ENCODE measurements around the gene CCDC91. TPM values are rescaled to one million over a fixed set of nuclear protein-coding genes. Genes with fewer than 3 reads are reported as not detected.

The CCDC91 gene
- total RNA-seq, 1 donor from 2014 or later: 13.5 TPM

GRCh38 chr12:28202374-28203130 lies 12.3 kb downstream of the CCDC91 start:
- H3K27ac ChIP-seq: no peak overlapping the region
- no peak overlapping the region for H3K4me3 ChIP-seq
- intact Hi-C loops (cut with DNase I): no loop called here
- H3K27me3 ChIP-seq: no peaks in the 10 kb centered on the region
- no peak for TF ChIP-seq CTCF (IDR thresholded peaks at IDR 0.05)
- DNase-seq (ENCODE audit: low spot score in 2 of 2): no peak
- H3K36me3 ChIP-seq: no peaks in the 10 kb centered on the region
- H3K4me1 ChIP-seq: no peaks in the 10 kb centered on the region
- no peaks in the 10 kb centered on the region for H3K9me3 ChIP-seq

DNA sequence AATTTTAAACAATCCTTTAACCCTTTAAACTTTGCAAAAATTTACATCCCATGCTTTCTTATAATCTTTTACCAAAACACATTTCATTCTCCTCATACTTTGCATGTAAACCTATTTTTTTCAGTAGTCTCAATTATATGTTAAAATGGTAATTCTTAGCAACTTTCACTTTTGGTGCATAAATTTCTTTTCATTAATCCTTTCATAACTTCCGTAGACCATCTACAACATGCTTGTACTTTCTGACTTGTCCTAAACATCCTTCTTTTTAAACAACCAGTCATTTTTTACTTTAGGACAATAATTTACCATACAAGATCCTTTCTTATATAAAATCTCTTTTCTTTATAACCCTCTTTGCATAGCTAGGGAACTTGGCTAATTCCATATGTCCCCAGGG lies 19.5 kb downstream of the CCDC91 start:
- Histone ChIP-seq H3K27me3 (no peaks in the 10 kb centered on the region), H3K9me3 (no peaks in the 10 kb centered on the region), H3K4me3 (no peak overlapping the region), H3K4me1 (no peaks in the 10 kb centered on the region), H3K36me3 (no peaks in the 10 kb centered on the region), H3K27ac (no peak overlapping the region)
- intact Hi-C loops (cut with DNase I): no loop called here
- TF ChIP-seq CTCF (IDR thresholded peaks at IDR 0.05): no peak
- no peak for DNase-seq (ENCODE audit: low spot score in 2 of 2)

- Histone ChIP-seq H3K9me3 (no peaks in the 10 kb centered on the region), H3K4me1 (no peaks in the 10 kb centered on the region), H3K36me3 (no peaks in the 10 kb centered on the region), H3K4me3 (no peak overlapping the region), H3K27ac (no peak overlapping the region), H3K27me3 (no peaks in the 10 kb centered on the region)
- TF ChIP-seq CTCF (IDR thresholded peaks at IDR 0.05): no peak
- intact Hi-C loops (cut with DNase I): no loop called here
- DNase-seq (ENCODE audit: low spot score in 2 of 2): no peak
Observed at GRCh38 chr12:28212182-28212581, 21.9 kb downstream of the CCDC91 start.

DNA sequence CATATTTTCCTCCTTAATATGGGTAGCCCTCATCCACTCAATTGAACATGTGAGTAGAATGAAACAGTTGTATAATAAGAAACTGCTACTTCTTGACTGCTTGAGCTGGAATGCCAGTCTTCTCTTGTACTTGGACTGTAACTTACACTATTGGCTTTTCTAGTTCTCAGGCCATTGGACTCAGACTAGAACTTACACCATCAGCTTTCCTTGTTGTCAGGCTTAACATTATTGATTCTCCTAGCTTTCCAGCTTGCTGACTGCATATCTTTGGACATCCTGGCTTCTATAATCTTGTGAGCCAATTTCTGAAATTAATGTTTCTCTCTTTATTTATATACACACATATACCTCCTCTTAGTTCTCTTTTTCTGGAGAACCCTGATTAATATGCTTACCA lies 24.8 kb downstream of the CCDC91 start:
- no peak overlapping the region for H3K27ac ChIP-seq
- H3K4me1 ChIP-seq: no peaks in the 10 kb centered on the region
- no peak overlapping the region for H3K4me3 ChIP-seq
- no peaks in the 10 kb centered on the region for H3K36me3 ChIP-seq
- no peaks in the 10 kb centered on the region for H3K27me3 ChIP-seq
- no peak for TF ChIP-seq CTCF (IDR thresholded peaks at IDR 0.05)
- DNase-seq (ENCODE audit: low spot score in 2 of 2): no peak
- H3K9me3 ChIP-seq: no peaks in the 10 kb centered on the region
- intact Hi-C loops (cut with DNase I): no loop called here

GRCh38 chr12:28216016-28216415 lies 25.8 kb downstream of the CCDC91 start:
- no peak for TF ChIP-seq CTCF (IDR thresholded peaks at IDR 0.05)
- Histone ChIP-seq H3K27me3 (no peaks in the 10 kb centered on the region), H3K4me1 (no peaks in the 10 kb centered on the region), H3K36me3 (no peaks in the 10 kb centered on the region), H3K4me3 (no peak overlapping the region), H3K9me3 (no peaks in the 10 kb centered on the region), H3K27ac (no peak overlapping the region)
- no peak for DNase-seq (ENCODE audit: low spot score in 2 of 2)
- intact Hi-C loops (cut with DNase I): no loop called here

DNA sequence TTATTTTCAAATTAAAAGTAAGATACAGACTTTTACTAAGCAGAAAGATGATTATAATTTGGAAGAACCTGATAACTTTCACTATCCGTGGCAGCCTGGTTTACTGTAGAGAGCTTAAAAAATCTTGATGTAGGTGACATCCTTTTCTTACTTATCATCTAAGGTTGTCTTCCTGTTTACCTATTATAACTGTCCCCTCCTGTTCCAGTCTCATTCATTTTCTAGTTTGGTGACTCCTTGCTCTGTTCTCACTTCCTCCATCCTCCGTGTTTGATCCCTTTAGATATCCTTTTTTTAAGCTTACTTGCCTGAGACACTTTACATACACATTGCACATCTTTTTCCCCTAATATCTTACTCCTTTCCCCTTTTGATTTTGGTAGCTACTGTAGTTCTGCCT lies 27.5 kb downstream of the CCDC91 start:
- Histone ChIP-seq H3K27me3 (no peaks in the 10 kb centered on the region), H3K9me3 (no peaks in the 10 kb centered on the region), H3K36me3 (no peaks in the 10 kb centered on the region), H3K27ac (no peak overlapping the region), H3K4me1 (peaks cover 0 to 2% of the 10 kb centered on the region in 2 donors), H3K4me3 (no peak overlapping the region)
- TF ChIP-seq CTCF (IDR thresholded peaks at IDR 0.05): no peak
- intact Hi-C loops (cut with DNase I): no loop called here
- no peak for DNase-seq (ENCODE audit: low spot score in 2 of 2)
